ENCODE measurements around the gene RPS24.

RPS24 gene

DNA sequence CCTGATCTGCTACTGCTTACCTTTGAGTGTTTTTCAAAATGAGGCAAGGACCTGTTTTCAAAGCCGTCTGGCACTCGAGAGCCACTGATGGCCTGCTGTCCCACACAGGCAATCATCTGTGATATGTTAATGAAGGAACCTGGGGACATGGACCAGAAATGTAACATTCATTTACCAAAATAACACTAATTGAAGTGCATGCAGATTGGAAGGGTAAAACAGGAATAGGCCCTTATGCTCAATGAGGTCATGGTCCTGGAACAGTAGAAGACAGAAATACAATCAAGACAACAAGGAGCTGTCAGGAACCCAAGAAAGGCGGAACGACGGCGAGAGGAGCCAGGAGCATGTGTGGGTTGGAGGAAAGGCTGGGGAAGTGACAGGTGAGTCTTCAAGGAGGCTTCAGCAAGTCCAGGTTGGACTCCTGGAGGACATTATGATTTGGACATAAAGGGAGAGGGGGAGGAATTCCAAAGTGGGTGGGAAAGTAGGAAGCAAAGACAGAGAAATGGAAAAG, 32.6 kb upstream of the RPS24 start:
- DNase-seq (ENCODE audit: low read depth), result no peak
- TF ChIP-seq, protein P1, sequence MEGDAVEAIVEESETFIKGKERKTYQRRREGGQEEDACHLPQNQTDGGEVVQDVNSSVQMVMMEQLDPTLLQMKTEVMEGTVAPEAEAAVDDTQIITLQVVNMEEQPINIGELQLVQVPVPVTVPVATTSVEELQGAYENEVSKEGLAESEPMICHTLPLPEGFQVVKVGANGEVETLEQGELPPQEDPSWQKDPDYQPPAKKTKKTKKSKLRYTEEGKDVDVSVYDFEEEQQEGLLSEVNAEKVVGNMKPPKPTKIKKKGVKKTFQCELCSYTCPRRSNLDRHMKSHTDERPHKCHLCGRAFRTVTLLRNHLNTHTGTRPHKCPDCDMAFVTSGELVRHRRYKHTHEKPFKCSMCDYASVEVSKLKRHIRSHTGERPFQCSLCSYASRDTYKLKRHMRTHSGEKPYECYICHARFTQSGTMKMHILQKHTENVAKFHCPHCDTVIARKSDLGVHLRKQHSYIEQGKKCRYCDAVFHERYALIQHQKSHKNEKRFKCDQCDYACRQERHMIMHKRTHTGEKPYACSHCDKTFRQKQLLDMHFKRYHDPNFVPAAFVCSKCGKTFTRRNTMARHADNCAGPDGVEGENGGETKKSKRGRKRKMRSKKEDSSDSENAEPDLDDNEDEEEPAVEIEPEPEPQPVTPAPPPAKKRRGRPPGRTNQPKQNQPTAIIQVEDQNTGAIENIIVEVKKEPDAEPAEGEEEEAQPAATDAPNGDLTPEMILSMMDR (conservative IDR thresholded peaks at IDR 0.05; ENCODE audit: low read length), result no peak
- H3K4me3 ChIP-seq (ENCODE audit: low read length), result no peak overlapping the region

DNA sequence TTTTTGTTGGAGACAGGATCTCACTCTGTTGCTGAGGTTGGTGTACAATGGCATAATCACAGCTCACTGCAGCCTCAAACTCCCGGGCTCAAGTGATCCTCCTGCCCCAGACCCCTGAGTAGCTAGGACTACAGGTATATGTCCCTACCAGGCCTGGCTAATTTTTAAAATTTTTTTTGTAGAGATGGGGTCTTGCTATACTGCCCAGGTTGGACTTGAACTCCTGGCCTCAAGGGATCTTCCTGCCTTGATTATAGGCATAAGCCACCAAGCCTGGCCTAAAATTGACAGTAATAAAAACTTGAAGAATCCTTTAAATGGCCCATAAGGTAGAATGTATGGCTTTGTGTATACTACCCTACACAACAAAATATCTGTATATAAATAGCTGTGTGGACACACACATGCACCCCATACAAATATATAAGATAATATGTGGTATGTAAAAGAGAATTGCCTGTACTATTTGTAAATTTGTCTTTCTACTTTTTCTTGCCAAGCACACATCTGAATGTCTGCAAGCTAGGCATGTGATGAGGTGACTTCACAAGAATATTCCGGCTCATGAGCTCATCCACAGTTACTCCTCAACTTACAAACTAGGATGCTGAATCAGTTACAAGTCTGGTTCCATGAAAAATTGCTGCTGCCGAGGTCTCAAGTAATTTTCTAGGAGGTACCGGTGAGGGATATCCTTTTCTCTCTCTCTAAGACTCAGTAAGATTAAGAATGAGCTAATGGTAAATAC, 30.9 kb upstream of the RPS24 start:
- H3K4me3 ChIP-seq (ENCODE audit: low read length), result no peak overlapping the region
- no peak for DNase-seq (ENCODE audit: low read depth)
- TF ChIP-seq, protein P1 (conservative IDR thresholded peaks at IDR 0.05; ENCODE audit: low read length), result no peak

DNA sequence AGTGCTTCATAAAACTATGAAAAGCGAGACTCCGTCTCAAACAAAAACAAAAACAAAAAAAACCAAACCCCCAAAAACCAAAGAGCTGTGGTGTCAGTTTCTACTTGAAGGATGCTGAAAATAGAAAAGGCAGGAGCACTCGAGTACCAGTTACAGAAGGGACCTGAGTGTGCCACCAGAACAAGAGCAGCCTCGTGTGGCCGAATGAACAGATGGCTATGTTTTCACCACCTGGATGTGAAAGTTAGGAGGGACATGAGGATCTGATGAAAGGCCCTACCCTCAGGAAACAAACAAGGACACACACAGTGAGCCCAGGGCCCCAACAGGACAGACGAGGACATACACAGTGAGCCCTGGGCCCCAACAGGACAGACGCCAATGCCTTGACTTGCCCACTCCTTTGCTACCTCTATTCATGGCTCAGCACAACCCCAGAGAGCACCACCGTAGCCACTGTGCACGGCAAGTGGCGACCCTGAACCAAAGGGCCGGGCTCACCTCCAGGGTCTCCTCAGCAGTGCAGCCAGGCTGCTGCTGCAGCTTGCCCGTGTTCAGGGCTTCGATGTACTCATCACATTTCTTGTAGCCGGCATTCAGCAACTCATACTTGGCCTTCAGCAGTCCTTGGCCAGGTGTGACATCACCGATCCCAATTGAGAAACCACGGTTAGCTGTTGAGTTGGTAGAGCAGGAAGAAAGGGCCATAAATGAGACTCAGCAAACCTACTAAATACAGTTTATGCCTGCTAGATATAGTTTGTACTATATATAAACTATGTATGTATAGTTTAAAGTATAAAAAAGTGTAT, 29.2 kb upstream of the RPS24 start:
- no peak overlapping the region for H3K4me3 ChIP-seq (ENCODE audit: low read length)
- TF ChIP-seq, protein P1 (conservative IDR thresholded peaks at IDR 0.05; ENCODE audit: low read length), result no peak
- DNase-seq (ENCODE audit: low read depth), result no peak

DNA sequence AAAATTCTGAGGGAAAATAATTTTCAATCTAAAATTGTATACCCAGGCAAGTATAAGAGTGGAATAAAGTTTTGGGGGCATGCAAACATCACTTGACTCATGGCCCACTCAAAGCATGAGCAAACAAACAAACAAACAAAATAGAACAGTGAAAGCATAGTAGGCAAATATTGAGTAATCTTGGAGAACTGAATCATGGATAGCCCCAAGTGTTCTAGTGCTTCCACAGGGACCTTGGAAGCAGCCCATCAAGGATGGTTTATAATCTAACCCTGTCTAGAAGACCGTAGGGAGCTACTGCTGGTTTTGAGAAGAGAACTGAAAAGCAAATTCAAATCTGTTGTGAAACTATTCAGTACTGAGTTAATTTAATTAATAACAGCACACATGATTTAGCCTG, 26.5 kb upstream of the RPS24 start:
- TF ChIP-seq, protein P1 (conservative IDR thresholded peaks at IDR 0.05; ENCODE audit: low read length), result no peak
- no peak for DNase-seq (ENCODE audit: low read depth)
- H3K4me3 ChIP-seq (ENCODE audit: low read length), result no peak overlapping the region

DNA sequence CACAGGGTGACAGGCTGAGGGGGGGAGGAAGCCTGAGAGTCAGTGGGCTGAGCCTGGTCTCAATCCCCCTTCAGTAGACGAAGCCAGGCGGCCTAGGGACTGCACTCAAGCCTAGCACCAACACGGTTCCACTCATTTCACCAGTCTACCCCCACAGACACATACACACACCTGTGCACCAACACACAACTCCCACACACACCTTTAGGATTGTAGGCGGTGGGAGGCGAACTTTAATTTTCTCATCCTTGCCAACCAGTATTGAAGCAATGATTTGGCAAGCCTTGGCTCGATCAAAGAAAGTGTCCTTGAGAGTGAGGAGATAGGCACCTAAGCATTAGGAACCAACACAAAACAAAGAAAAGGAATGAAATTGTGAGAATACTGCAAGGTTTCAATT, 24.0 kb upstream of the RPS24 start:
- TF ChIP-seq, protein P1 (conservative IDR thresholded peaks at IDR 0.05; ENCODE audit: low read length), result no peak
- DNase-seq (ENCODE audit: low read depth), result no peak
- H3K4me3 ChIP-seq (ENCODE audit: low read length), result no peak overlapping the region

DNA sequence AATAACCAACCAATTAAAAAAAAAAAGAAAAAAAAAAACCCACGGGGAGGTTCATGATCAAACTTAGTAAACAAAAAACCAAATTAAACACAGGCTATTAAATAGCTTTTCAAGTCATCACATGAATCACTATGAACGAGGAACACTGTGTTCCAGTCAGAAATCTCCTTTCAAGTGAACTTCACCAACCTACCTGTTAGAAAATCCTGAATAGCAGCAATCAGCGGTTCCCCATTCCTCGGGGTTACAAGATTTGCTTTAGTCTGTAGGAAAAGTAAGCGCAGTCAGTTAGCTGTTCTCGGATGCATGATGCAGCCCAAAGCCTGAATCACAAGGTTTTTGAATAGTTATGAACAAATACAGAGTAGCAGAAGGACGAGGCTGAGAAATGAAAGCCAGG, 23.4 kb upstream of the RPS24 start:
- no peak overlapping the region for H3K4me3 ChIP-seq (ENCODE audit: low read length)
- TF ChIP-seq, protein P1 (conservative IDR thresholded peaks at IDR 0.05; ENCODE audit: low read length), result no peak
- no peak for DNase-seq (ENCODE audit: low read depth)

Data from AG10803 (cell line).